Nephron (organoid): ENCODE measurements around the gene TMEM178A.

Experiments
- H3K27ac Mint-ChIP-seq, 3 experiments: 2 replicates each; pipeline ENCODE4 v1.8.0; 2020; ENCODE audit warnings: mixed read lengths in 3 of 3, mild to moderate bottlenecking in 2 of 3, moderate library complexity in 1 of 3
- H3K27me3 Mint-ChIP-seq: 2 replicates; pipeline ENCODE4 v1.8.0; 2021; ENCODE audit warnings: low read depth, mild to moderate bottlenecking, moderate library complexity, mixed read lengths
- H3K36me3 Mint-ChIP-seq: 2 replicates; pipeline ENCODE4 v1.8.0; 2020; ENCODE audit warnings: low read depth, mixed read lengths
- H3K4me1 Mint-ChIP-seq: 2 replicates; pipeline ENCODE4 v1.8.0; 2020; ENCODE audit warnings: mixed read lengths
- H3K4me3 Mint-ChIP-seq, 3 experiments: 2 replicates each; pipeline ENCODE4 v1.8.0; 2020; ENCODE audit warnings: mild to moderate bottlenecking in 3 of 3, mixed read lengths in 3 of 3, moderate library complexity in 2 of 3
- H3K9me3 Mint-ChIP-seq: 2 replicates; pipeline ENCODE4 v1.8.0; 2020; ENCODE audit warnings: mixed read lengths
- TF ChIP-seq, protein P1 (sequence below), 3 experiments: fragments of 200-600 bp; sonication (generic); IDR thresholded peaks; one replicate each; pipeline ENCODE4 v1.5.0; 2021; ENCODE audit warnings: antibody characterized with exemption in 3 of 3; ENCODE audit not compliant: unreplicated experiment in 3 of 3

Gene TMEM178A

DNA sequence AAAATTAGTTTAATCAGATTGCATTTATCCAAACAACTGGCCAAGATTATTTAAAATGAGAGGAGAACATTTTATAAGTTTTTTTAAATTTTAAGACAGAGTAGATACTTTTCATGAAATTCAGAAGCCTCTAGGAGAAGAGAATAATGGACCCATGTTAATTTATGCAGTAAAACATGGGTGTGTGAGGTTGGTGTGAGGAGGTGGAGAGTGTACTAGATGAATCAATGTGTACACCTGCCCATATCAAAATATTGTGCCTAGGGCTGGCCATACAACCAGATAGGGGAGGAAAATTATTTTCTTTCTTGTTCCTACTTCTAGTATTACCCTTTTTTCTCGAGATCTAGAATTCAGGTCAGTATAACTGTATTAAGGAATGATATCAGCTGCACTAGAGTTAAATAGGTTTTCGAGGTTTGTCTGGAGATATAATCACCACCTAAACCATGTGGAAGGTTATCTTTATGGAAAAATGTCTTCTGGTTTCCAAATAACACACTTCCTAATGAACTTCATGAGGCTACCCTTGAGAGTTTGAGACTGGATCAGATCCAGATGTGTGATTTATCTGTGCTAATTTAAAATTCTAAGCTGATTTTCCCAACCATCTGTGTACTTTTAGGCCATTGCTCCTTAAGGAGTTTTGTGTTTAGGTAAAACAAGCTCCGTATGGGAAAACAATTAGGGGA, 37.6 kb downstream of the TMEM178A start:
- Mint-ChIP-seq H3K27me3 (no peaks in the 10 kb centered on the region), H3K36me3 (peaks cover 32% of the 10 kb centered on the region), H3K4me1 (no peaks in the 10 kb centered on the region), H3K27ac (no peak overlapping the region), H3K9me3 (peaks cover 23% of the 10 kb centered on the region), H3K4me3 (no peak overlapping the region)
- TF ChIP-seq, protein P1, sequence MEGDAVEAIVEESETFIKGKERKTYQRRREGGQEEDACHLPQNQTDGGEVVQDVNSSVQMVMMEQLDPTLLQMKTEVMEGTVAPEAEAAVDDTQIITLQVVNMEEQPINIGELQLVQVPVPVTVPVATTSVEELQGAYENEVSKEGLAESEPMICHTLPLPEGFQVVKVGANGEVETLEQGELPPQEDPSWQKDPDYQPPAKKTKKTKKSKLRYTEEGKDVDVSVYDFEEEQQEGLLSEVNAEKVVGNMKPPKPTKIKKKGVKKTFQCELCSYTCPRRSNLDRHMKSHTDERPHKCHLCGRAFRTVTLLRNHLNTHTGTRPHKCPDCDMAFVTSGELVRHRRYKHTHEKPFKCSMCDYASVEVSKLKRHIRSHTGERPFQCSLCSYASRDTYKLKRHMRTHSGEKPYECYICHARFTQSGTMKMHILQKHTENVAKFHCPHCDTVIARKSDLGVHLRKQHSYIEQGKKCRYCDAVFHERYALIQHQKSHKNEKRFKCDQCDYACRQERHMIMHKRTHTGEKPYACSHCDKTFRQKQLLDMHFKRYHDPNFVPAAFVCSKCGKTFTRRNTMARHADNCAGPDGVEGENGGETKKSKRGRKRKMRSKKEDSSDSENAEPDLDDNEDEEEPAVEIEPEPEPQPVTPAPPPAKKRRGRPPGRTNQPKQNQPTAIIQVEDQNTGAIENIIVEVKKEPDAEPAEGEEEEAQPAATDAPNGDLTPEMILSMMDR (IDR thresholded peaks at IDR 0.05; ENCODE audit: unreplicated experiment in 3 of 3): no peak

DNA sequence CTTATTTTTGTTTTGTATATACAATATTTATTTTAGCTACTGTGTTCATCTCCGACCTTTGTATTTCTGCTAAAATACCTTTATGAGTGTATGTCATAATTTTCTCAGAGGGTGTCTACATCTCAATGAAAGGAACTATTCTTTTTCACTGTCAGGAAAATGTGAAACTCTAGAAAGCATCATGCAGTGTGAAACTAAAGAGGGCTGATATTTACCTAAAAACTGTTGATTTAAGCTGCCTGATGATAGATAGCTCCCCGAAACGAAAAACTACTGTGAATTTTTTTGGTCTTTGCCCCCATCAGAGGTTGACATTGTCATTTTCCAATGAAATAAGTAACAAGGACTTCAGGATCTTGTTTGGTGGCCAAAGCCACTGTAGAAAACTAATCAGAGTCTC, 38.8 kb downstream of the TMEM178A start:
- Mint-ChIP-seq H3K36me3 (peaks cover 30% of the 10 kb centered on the region), H3K27ac (no peak overlapping the region), H3K9me3 (peaks cover 23% of the 10 kb centered on the region), H3K27me3 (no peaks in the 10 kb centered on the region), H3K4me1 (no peaks in the 10 kb centered on the region), H3K4me3 (no peak overlapping the region)
- TF ChIP-seq, protein P1 (IDR thresholded peaks at IDR 0.05; ENCODE audit: unreplicated experiment in 3 of 3): no peak

DNA sequence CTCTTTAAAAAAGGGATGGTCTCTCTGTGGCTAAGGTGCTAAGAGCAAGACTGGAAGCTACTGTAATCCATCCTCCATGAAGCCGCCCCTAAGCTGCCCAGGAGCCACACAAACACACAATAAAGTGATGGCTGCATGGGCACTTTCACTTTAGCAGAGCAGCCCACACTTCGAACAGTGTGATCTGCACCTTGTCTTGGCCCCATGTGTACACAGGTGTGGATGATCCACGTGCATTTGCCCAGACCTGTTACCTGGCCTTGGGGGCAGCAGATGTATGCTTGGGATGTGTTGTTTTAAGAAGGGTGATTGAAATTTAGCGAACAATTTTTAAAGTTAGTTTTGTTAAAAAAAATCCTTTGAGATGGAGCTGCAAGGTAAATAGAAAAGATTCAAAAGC, 39.9 kb downstream of the TMEM178A start:
- Mint-ChIP-seq H3K36me3 (peaks cover 24% of the 10 kb centered on the region), H3K27ac (no peak overlapping the region)

DNA sequence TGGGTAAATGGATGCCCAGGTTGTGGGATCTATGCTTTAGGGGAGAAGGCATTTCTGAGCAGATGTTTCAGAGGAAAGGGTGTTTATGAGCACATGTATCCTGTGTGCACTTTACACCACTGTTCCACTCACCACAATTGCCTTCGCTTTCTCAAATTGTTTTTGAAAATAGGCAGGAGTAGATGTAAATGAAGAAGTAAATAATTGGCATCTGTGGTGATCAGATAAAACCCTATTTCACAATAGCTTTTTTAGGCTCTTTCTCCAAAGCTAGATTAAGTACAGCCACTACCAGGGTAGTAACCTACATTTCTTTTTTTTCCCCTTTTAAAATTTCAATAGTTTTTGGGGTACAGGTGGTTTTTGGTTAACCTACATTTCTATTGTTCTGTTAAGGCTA, 40.6 kb downstream of the TMEM178A start:
- no peak overlapping the region for H3K4me3 Mint-ChIP-seq
- H3K36me3 Mint-ChIP-seq: peaks cover 20% of the 10 kb centered on the region
- no peaks in the 10 kb centered on the region for H3K4me1 Mint-ChIP-seq
- H3K27me3 Mint-ChIP-seq: no peaks in the 10 kb centered on the region
- TF ChIP-seq, protein P1 (IDR thresholded peaks at IDR 0.05; ENCODE audit: unreplicated experiment in 3 of 3): no peak
- peaks cover 11% of the 10 kb centered on the region for H3K9me3 Mint-ChIP-seq
- no peak overlapping the region for H3K27ac Mint-ChIP-seq

More for the DNA sequence above, 39.9 kb downstream of the TMEM178A start:
- Mint-ChIP-seq H3K4me3 (no peak overlapping the region), H3K4me1 (no peaks in the 10 kb centered on the region), H3K27me3 (no peaks in the 10 kb centered on the region), H3K9me3 (peaks cover 17% of the 10 kb centered on the region)
- TF ChIP-seq, protein P1 (IDR thresholded peaks at IDR 0.05; ENCODE audit: unreplicated experiment in 3 of 3): no peak

DNA sequence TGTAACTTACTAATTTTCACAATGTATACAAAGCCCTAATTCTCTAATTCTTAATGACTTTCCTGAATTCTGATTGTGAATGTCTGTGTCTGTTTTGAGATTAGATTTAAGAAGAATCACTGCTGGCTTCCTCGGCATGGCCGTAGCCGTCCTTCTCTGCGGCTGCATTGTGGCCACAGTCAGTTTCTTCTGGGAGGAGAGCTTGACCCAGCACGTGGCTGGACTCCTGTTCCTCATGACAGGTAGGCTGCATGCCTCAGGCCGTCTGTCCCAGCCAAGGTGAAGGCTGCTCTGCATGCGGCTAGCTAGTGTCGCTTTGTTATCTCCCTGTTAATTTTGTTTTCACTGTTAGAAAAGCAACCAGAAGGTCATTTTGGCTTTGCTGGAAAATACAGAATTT, 41.2 kb downstream of the TMEM178A start:
- H3K27me3 Mint-ChIP-seq: no peaks in the 10 kb centered on the region
- H3K36me3 Mint-ChIP-seq: peaks cover 15% of the 10 kb centered on the region
- H3K4me3 Mint-ChIP-seq: no peak overlapping the region
- no peak overlapping the region for H3K27ac Mint-ChIP-seq
- TF ChIP-seq, protein P1 (IDR thresholded peaks at IDR 0.05; ENCODE audit: unreplicated experiment in 3 of 3): no peak
- H3K9me3 Mint-ChIP-seq: peaks cover 5% of the 10 kb centered on the region
- no peaks in the 10 kb centered on the region for H3K4me1 Mint-ChIP-seq

DNA sequence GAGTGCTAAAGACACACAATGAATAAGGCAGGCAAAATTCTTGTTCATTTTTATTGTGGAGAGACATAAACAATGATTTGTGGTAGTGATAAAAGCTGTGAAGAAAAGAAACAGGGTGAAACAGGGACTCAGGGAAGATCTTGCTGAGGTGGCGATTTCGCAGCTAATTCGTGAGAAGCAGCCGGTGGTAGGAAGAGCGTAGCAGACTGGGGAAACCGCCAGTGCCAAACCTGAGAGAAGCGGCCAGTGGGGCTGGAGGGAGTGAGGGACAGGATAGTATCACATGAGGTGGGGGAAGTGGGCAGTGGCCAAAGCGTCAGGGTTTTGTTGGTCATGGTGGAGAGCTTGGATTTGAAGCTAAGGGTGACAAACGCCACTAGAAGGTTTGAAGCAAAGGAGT, 42.3 kb downstream of the TMEM178A start:
- peaks cover 21% of the 10 kb centered on the region for H3K36me3 Mint-ChIP-seq
- no peak overlapping the region for H3K27ac Mint-ChIP-seq
- no peaks in the 10 kb centered on the region for H3K4me1 Mint-ChIP-seq
- TF ChIP-seq, protein P1 (IDR thresholded peaks at IDR 0.05; ENCODE audit: unreplicated experiment in 3 of 3): no peak
- no peak overlapping the region for H3K4me3 Mint-ChIP-seq
- H3K9me3 Mint-ChIP-seq: no peaks in the 10 kb centered on the region
- no peaks in the 10 kb centered on the region for H3K27me3 Mint-ChIP-seq
